ENCODE results near the gene B4GALNT3. TPM values are rescaled to one million over a fixed set of nuclear protein-coding genes. Genes with fewer than 3 reads are reported as not detected.

B4GALNT3 gene
- total RNA-seq, 1 experiment from 2014 or later, result 2.3 TPM

GRCh38 chr12:569091-569676, 109.4 kb downstream of the B4GALNT3 start:
- intact Hi-C loops (cut with micrococcal nuclease; ENCODE audit: unreplicated experiment) (no loop called here), in situ Hi-C loops (cut with HindIII; ENCODE audit: low pct_unique_long_range_greater_than_20kb, low sequenced_read_pairs) (no loop called here)
- CTCF ChIA-PET, result no interaction called here
- no peak for DNase-seq (ENCODE audit: low read depth, low spot score)
- H3K36me3 ChIP-seq (ENCODE audit: control insufficient read depth, insufficient read depth, low read length), result no peaks in the 10 kb centered on the region
- H3K4me3 ChIP-seq (ENCODE audit: low read depth in 2 of 2, low read length in 2 of 2), result peak overlapping the region in 1 of 2 experiments; percentile 78; a peak in 2 of 4 replicates
- TF ChIP-seq POLR2AphosphoS5 (IDR thresholded peaks at IDR 0.05; ENCODE audit: low read depth, low read length) (no peak), REST (IDR thresholded peaks at IDR 0.05; ENCODE audit: insufficient read depth in 1 of 2, low read depth in 2 of 2, low read length in 1 of 2) (no peak), SIN3A (IDR thresholded peaks at IDR 0.05; ENCODE audit: borderline replicate concordance, insufficient read depth, low read depth, low read length) (no peak), CTCF (IDR thresholded peaks at IDR 0.05) (no peak), TCF7L2 (IDR thresholded peaks at IDR 0.05; ENCODE audit: low read depth, low read length) (no peak)
- ATAC-seq, result no peak
- peaks cover 12% of the 10 kb centered on the region for H3K4me1 ChIP-seq (ENCODE audit: control insufficient read depth, insufficient read depth, low read length)
- POLR2A ChIA-PET, result no interaction called here
- no peaks in the 10 kb centered on the region for H3K27me3 ChIP-seq (ENCODE audit: control insufficient read depth, insufficient read depth, low read length)
- BruUV-seq (replicated peaks), result no TSS peak
- no peaks in the 10 kb centered on the region for H3K9me3 ChIP-seq (ENCODE audit: control insufficient read depth, insufficient read depth, low read depth, low read length)
- H3K27ac ChIP-seq (ENCODE audit: low read length), result peak overlapping the region; percentile 98

- Histone ChIP-seq H3K9me3 (ENCODE audit: control insufficient read depth, insufficient read depth, low read depth, low read length) (no peaks in the 10 kb centered on the region), H3K36me3 (ENCODE audit: control insufficient read depth, insufficient read depth, low read length) (no peaks in the 10 kb centered on the region), H3K27ac (ENCODE audit: low read length) (peak overlapping the region; percentile 98), H3K4me1 (ENCODE audit: control insufficient read depth, insufficient read depth, low read length) (peaks cover 14% of the 10 kb centered on the region), H3K4me3 (ENCODE audit: low read depth in 2 of 2, low read length in 2 of 2) (peak overlapping the region; percentile 53 to 78), H3K27me3 (ENCODE audit: control insufficient read depth, insufficient read depth, low read length) (no peaks in the 10 kb centered on the region)
- in situ Hi-C loops (cut with HindIII; ENCODE audit: low pct_unique_long_range_greater_than_20kb, low sequenced_read_pairs), result no loop called here
- ATAC-seq (peak; percentile 62), DNase-seq (ENCODE audit: low read depth, low spot score) (peak; percentile 18)
- ChIA-PET POLR2A (interaction anchor here (0.5 kb wide), 1 partner anchor 350 kb away, joined by 3 read pairs; no protein-coding TSS in a partner anchor), CTCF (interaction anchor here (0.6 to 1.1 kb wide), 3 partner anchors 36 to 288 kb away, joined by 3 to 4 read pairs (median 3); no protein-coding TSS in a partner anchor)
- peak; percentile 27; the same call in 1 of the 2 replicates for TF ChIP-seq POLR2AphosphoS5 (IDR thresholded peaks at IDR 0.05; ENCODE audit: low read depth, low read length)
- TF ChIP-seq CTCF (IDR thresholded peaks at IDR 0.05), result peak; percentile 90
- no peak for TF ChIP-seq REST (IDR thresholded peaks at IDR 0.05; ENCODE audit: insufficient read depth in 1 of 2, low read depth in 2 of 2, low read length in 1 of 2)
- TF ChIP-seq SIN3A (IDR thresholded peaks at IDR 0.05; ENCODE audit: borderline replicate concordance, insufficient read depth, low read depth, low read length), result no peak
- no TSS peak for BruUV-seq (replicated peaks)
- intact Hi-C loops (cut with micrococcal nuclease; ENCODE audit: unreplicated experiment), result loop anchor here (10.0 kb wide), 1 partner anchor 65 kb away; no protein-coding TSS in a partner anchor
Observed at GRCh38 chr12:569803-570434, 110.2 kb downstream of the B4GALNT3 start.
